Effector CD4-positive, alpha-beta T cell (primary cell): ENCODE results near the gene STMND1. TPM values are rescaled to one million over a fixed set of nuclear protein-coding genes. Genes with fewer than 3 reads are reported as not detected.
"Not testable (repeated sequence)": the region's sequence is repeated elsewhere in the genome, so short reads cannot be mapped to it uniquely, and the experiment has no call there.

Source experiments
- DNase-seq: peaks from one replicate; pipeline ENCODE4 v3.0.0-alpha.2; 2020
- total RNA-seq: gene quantifications from one replicate; lab custom pipeline; 2026; lab: John Stamatoyannopoulos, UW

The STMND1 gene
- not detected for total RNA-seq

GRCh38 chr6:17101422-17102257 is at the start of gene STMND1:
STMND1 (plus strand) TSS chr6:17102050; CDS start chr6:17102258, 208 bp downstream.
- DNase-seq = no peak

GRCh38 chr6:17054647-17055046 is 47.2 kb upstream of the STMND1 start:
- no peak for DNase-seq

- DNase-seq = no peak
Observed at GRCh38 chr6:17057322-17057721, 44.5 kb upstream of the STMND1 start.

GRCh38 chr6:17058550-17058949 is 43.3 kb upstream of the STMND1 start:
- no peak for DNase-seq

GRCh38 chr6:17059022-17059421 is 42.8 kb upstream of the STMND1 start:
- no peak for DNase-seq

GRCh38 chr6:17059850-17060249 is 42.0 kb upstream of the STMND1 start:
- DNase-seq = no peak

- DNase-seq = no peak
Observed at GRCh38 chr6:17061097-17061496, 40.8 kb upstream of the STMND1 start.

- no peak for DNase-seq
Observed at GRCh38 chr6:17062871-17063440, 38.9 kb upstream of the STMND1 start.

GRCh38 chr6:17064975-17065374 is 36.9 kb upstream of the STMND1 start:
- DNase-seq = no peak

GRCh38 chr6:17066610-17067009 is 35.2 kb upstream of the STMND1 start:
- DNase-seq = no peak

- DNase-seq = not testable (repeated sequence)
Observed at GRCh38 chr6:17068972-17069371, 32.9 kb upstream of the STMND1 start.

- not testable (repeated sequence) for DNase-seq
Observed at GRCh38 chr6:17070400-17070799, 31.4 kb upstream of the STMND1 start.

GRCh38 chr6:17073596-17073995 is 28.3 kb upstream of the STMND1 start:
- DNase-seq = not testable (repeated sequence)

GRCh38 chr6:17081273-17081672 is 20.6 kb upstream of the STMND1 start:
- no peak for DNase-seq

- DNase-seq = no peak
Observed at GRCh38 chr6:17081860-17082508, 19.9 kb upstream of the STMND1 start.

GRCh38 chr6:17083397-17083796 is 18.5 kb upstream of the STMND1 start:
- DNase-seq = no peak

GRCh38 chr6:17086469-17086868 is 15.4 kb upstream of the STMND1 start:
- no peak for DNase-seq

GRCh38 chr6:17088091-17088611 is 13.7 kb upstream of the STMND1 start:
- DNase-seq = no peak

- no peak for DNase-seq
Observed at GRCh38 chr6:17091122-17091521, 10.7 kb upstream of the STMND1 start.

- no peak for DNase-seq
Observed at GRCh38 chr6:17093686-17094085, 8.2 kb upstream of the STMND1 start.

GRCh38 chr6:17096096-17096495 is 5.8 kb upstream of the STMND1 start:
- no peak for DNase-seq

- no peak for DNase-seq
Observed at GRCh38 chr6:17096652-17097051, 5.2 kb upstream of the STMND1 start.

- DNase-seq = no peak
Observed at GRCh38 chr6:17097982-17098381, 3.9 kb upstream of the STMND1 start.

- DNase-seq = no peak
Observed at GRCh38 chr6:17098538-17098937, 3.3 kb upstream of the STMND1 start.
